Pancreas (tissue), 10 donors: Measurements from ENCODE around the gene MYO1A. TPM values are rescaled to one million over a fixed set of nuclear protein-coding genes. Genes with fewer than 3 reads are reported as not detected.
"Not testable (repeated sequence)": the region's sequence is repeated elsewhere in the genome, so short reads cannot be mapped to it uniquely, and the experiment has no call there.

Source experiments
- ATAC-seq, 4 donors: fragments of 200-7000 bp; cut with Tn5 transposase; one replicate each; pipeline versions ENCODE4 v1.8.0 to v1.9.1; 2020; ENCODE audit warnings: mild to moderate bottlenecking in 4 of 4, moderate library complexity in 4 of 4
- DNase-seq, 6 donors: peaks; one replicate each; pipeline ENCODE4 v3.0.0-alpha.2; 2020
- FAIRE-seq: peaks from 2 replicates; lab custom pipeline; 2012; peaks lifted over from hg19 to GRCh38; lab: Jason Lieb, UNC
- H3K27ac ChIP-seq, 4 donors: fragments of 200-600 bp; sonication (generic); 1 replicate in 3 of 4; 2 replicates in 1 of 4; pipeline versions ENCODE4 v1.5.0 to v1.8.0; 2020
- H3K27me3 ChIP-seq, 4 donors: fragments of 200-600 bp; one replicate each; pipeline ENCODE4 v1.8.0; 2021
- H3K36me3 ChIP-seq, 3 donors: fragments of 200-600 bp; sonication (generic) in 1 of 3; one replicate each; pipeline versions ENCODE4 v1.5.0 to v1.8.0; 2020 to 2021
- H3K4me1 ChIP-seq, 3 donors: fragments of 200-600 bp; one replicate each; pipeline ENCODE4 v1.8.0; 2021
- H3K4me3 ChIP-seq, 4 donors: fragments of 200-600 bp; sonication (generic) in 2 of 4; one replicate each; pipeline versions ENCODE4 v1.5.0 to v1.8.0; 2020 to 2021
- H3K9me3 ChIP-seq, 4 donors: fragments of 200-600 bp; one replicate each; pipeline ENCODE4 v1.8.0; 2021
- CTCF ChIP-seq, 4 donors: fragments of 200-600 bp; sonication (generic) in 3 of 4; IDR thresholded peaks; one replicate each; pipeline versions ENCODE4 v1.5.0 to v1.8.0; 2021; ENCODE audit warnings: antibody characterized with exemption in 4 of 4
- WGBS, 2 donors: extraction: QIAGEN DNeasy Blood & Tissue Kit; methylation state at CpG; one replicate each; pipeline ENCODE4 v1.1.7; 2013; 5-methylcytosine and 5-hydroxymethylcytosine counted together
- intact Hi-C, 3 donors: fragments of 100-400 bp; cut with DNase I; formaldehyde crosslinking; loops; one replicate each; pipeline versions ENCODE4 v1.11.1 to v1.14.2; 2022
- polyA plus RNA-seq, 2 donors: library from polyadenylated mRNA; stranded (reverse); fragments of 200-250 nt; gene quantifications; one replicate each; pipeline ENCODE4 v1.2.3, GENCODE V29; 2013
- total RNA-seq, 6 donors: library from RNA; stranded (reverse); fragmentation: NEBNext Ultra II Directional in 4 of 6; extraction: Animal tissue kit (Norgen Biotek cat#: 25700) in 4 of 6; gene quantifications; one replicate each; pipeline versions ENCODE4 v1.2.1 to v1.2.4, GENCODE V29; 2021 to 2023
- donor health status: healthy with polysubstance abuse.
- donor health status: DM: no; HTN: no; CAD: no; lungs with moderate emphysema.
- donor health status: DM: no; HTN: no; CAD: no.
- donor health status: control.
- donor health status: control.
- donor health status: Bipolar disorder and iron deficiency.
- donor health status: DM: yes; HTN: yes; CAD: no.
- donor health status: DM: no; HTN: no; CAD: no.
- donor health status: DM: no; HTN: no; CAD: no.
- donor health status: DM: yes; HTN: yes; CAD: no.

MYO1A gene
- total and polyA plus RNA-seq, 8 donors: 0.15 to 0.65 (median 0.47) TPM; not detected in 1

GRCh38 chr12:57019983-57020719, 29.8 kb downstream of the MYO1A start:
- 74 to 84% methylated on average over 9 of the region's 9 CpGs for WGBS, 2 donors

GRCh38 chr12:57018906-57019305, 31.0 kb downstream of the MYO1A start:
- 82 to 95% methylated on average over 1 of the region's 1 CpG for WGBS, 2 donors
- no peak for FAIRE-seq
- Histone ChIP-seq H3K4me3 (no peak overlapping the region), H3K4me1 (no peaks in the 10 kb centered on the region), H3K27me3 (no peaks in the 10 kb centered on the region), H3K36me3 (no peaks in the 10 kb centered on the region), H3K9me3 (no peaks in the 10 kb centered on the region), H3K27ac (no peak overlapping the region)
- ATAC-seq: no peak
- DNase-seq: no peak
- no peak for TF ChIP-seq CTCF (IDR thresholded peaks at IDR 0.05)
- intact Hi-C loops: no loop called here

More at GRCh38 chr12:57019983-57020719, 29.8 kb downstream of the MYO1A start:
- no peak for DNase-seq
- no peaks in the 10 kb centered on the region for H3K9me3 ChIP-seq
- intact Hi-C loops: no loop called here
- H3K4me1 ChIP-seq: no peaks in the 10 kb centered on the region
- H3K4me3 ChIP-seq: no peak overlapping the region
- H3K36me3 ChIP-seq: no peaks in the 10 kb centered on the region
- ATAC-seq: no peak
- H3K27ac ChIP-seq: no peak overlapping the region
- no peaks in the 10 kb centered on the region for H3K27me3 ChIP-seq
- TF ChIP-seq CTCF (IDR thresholded peaks at IDR 0.05): no peak
- no peak for FAIRE-seq

GRCh38 chr12:57018353-57018752, 31.6 kb downstream of the MYO1A start:
- H3K27me3 ChIP-seq, H3K27ac ChIP-seq, H3K9me3 ChIP-seq, H3K4me3 ChIP-seq, ATAC-seq, FAIRE-seq, DNase-seq, H3K4me1 ChIP-seq, H3K36me3 ChIP-seq, intact Hi-C loops: not testable (repeated sequence)
- 79 to 80% methylated on average over 5 of the region's 5 CpGs for WGBS, 2 donors

GRCh38 chr12:57016348-57016747, 33.6 kb downstream of the MYO1A start, which contains the start of gene TAC3:
TAC3 (minus strand) TSS chr12:57016529; CDS start chr12:57015797, 732 bp downstream.
- no peaks in the 10 kb centered on the region for H3K27me3 ChIP-seq
- DNase-seq: no peak
- FAIRE-seq: no peak
- H3K4me1 ChIP-seq: no peaks in the 10 kb centered on the region
- intact Hi-C loops: no loop called here
- no peak within 1 kb of the TSS for H3K4me3 ChIP-seq
- TF ChIP-seq CTCF (IDR thresholded peaks at IDR 0.05): no peak
- no peak for ATAC-seq
- no peaks in the 10 kb centered on the region for H3K9me3 ChIP-seq
- 39% methylated on average over 5 to 6 of the region's 6 CpGs for WGBS, 2 donors
- H3K27ac ChIP-seq: no peak within 1 kb of the TSS
- H3K36me3 ChIP-seq: no peaks in the 10 kb centered on the region

GRCh38 chr12:57012600-57013465, 37.1 kb downstream of the MYO1A start:
- no peak for FAIRE-seq
- WGBS, 2 donors: 49 to 61% methylated on average over 7 of the region's 7 CpGs

More at GRCh38 chr12:57012600-57013465, 37.1 kb downstream of the MYO1A start:
- intact Hi-C loops: no loop called here
- Histone ChIP-seq H3K4me1 (no peaks in the 10 kb centered on the region), H3K36me3 (no peaks in the 10 kb centered on the region), H3K9me3 (no peaks in the 10 kb centered on the region), H3K27ac (no peak overlapping the region), H3K4me3 (no peak overlapping the region), H3K27me3 (no peaks in the 10 kb centered on the region)
- no peak for TF ChIP-seq CTCF (IDR thresholded peaks at IDR 0.05)
- no peak for ATAC-seq
- DNase-seq: no peak
